Skeletal muscle satellite cell (primary cell): ENCODE results near the gene ANTKMT.
"Not testable (repeated sequence)": the region's sequence is repeated elsewhere in the genome, so short reads cannot be mapped to it uniquely, and the experiment has no call there.

Experiments used
- H3K27me3 ChIP-seq: 2 replicates; pipeline ENCODE4 v1.7.0; 2013; ENCODE audit warnings: low read length; ENCODE audit not compliant: control insufficient read depth, insufficient read depth
- H3K36me3 ChIP-seq: 2 replicates; pipeline ENCODE4 v1.7.0; 2013; ENCODE audit warnings: mild to moderate bottlenecking, control low read depth, low read length; ENCODE audit not compliant: insufficient read depth
- H3K4me1 ChIP-seq: 2 replicates; pipeline ENCODE4 v1.7.0; 2013; ENCODE audit warnings: low read length; ENCODE audit not compliant: control insufficient read depth, insufficient read depth
- H3K4me2 ChIP-seq: 2 replicates; pipeline ENCODE4 v1.7.0; 2013; ENCODE audit warnings: mild to moderate bottlenecking, low read length
- H3K4me3 ChIP-seq: 2 replicates; pipeline ENCODE4 v1.7.0; 2013; ENCODE audit warnings: low read length
- H3K9ac ChIP-seq: 2 replicates; pipeline ENCODE4 v1.7.0; 2013; ENCODE audit warnings: mild to moderate bottlenecking, low read depth, low read length, moderate library complexity
- H3K9me3 ChIP-seq: replicated peaks from 2 replicates; pipeline ENCODE4 v1.7.0; 2013; ENCODE audit warnings: mild to moderate bottlenecking, control low read depth, low read length

Gene ANTKMT

DNA sequence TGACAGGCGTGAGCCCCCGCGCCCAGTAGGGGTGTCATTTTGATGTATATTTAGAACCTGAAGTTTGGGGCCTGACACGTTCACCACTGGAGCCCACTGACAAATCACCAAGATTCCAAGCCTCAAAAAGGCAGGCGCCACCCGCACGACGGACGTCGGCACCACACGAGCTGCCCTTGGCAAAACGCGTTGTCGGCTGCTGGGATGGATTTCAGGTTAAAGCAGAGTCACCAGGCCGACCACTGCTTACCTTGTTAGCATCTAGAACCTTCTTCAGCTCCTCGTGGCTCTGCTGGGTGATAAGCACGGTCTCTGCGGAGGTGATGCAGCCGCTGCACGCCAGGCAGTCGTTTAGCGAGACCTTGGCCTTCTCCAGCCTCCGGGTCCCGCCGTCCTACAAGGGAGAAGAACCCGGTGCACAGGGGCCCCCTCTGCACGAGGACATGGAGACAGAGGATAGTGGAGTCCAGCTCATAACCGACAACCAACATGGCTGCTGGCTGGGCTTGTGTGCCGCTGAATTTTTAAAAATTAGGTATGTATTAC lies 16.1 kb downstream of the ANTKMT start:
- H3K4me1 ChIP-seq = peaks cover 11% of the 10 kb centered on the region
- H3K4me3 ChIP-seq = no peak overlapping the region
- no peak overlapping the region for H3K9ac ChIP-seq
- no peaks in the 10 kb centered on the region for H3K9me3 ChIP-seq
- H3K27me3 ChIP-seq = no peaks in the 10 kb centered on the region
- H3K4me2 ChIP-seq = no peak overlapping the region
- peaks cover 31% of the 10 kb centered on the region for H3K36me3 ChIP-seq

DNA sequence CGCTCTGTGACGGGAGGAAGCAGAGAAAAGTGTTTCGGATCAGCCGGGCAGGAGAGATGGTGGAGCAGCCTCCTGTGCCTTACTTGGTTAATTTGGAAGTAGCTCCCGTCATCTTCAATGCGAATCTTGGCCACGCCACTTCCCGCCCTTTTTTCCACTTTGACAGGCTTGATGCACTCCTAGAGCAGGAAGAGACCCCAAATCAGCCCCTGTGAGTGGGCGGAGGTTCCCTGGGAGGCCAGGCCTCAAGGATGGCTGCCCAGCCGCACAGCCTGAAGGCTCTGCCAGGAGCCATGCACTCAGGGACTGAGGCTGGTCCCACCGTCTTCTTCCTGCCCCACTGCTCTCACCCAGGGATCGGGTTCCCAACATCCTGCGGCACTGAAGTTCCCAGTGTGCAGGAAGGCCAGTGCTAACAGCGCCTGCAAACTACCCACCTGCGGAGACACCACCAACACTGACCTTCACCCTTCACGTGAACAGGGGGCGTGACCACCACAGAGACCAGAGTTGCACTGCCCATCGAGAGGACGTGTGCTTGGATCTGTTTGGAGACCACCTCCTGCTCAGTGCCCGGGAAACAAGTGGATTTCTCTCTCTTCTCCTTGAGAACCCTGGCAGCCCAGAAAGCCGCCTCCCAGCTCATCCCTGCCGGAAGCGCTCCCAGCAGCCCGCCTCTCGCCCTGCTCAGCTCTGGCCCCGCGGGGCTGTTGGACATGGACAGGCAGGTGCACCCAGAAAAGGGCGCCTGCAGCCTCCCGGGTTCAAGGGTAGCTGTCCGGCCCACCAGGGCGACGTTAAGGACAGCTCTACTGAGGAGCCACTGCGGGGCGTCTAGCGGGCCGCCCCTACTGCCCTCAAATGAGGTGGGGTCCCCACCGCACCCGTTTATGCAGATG lies 18.9 kb downstream of the ANTKMT start:
- peak overlapping the region; percentile 98 for H3K4me3 ChIP-seq
- H3K9ac ChIP-seq = peak overlapping the region; percentile 96
- H3K4me1 ChIP-seq = peaks cover 11% of the 10 kb centered on the region
- H3K4me2 ChIP-seq = peak overlapping the region; percentile 91
- H3K27me3 ChIP-seq = no peaks in the 10 kb centered on the region
- H3K36me3 ChIP-seq = peaks cover 15% of the 10 kb centered on the region
- H3K9me3 ChIP-seq = no peaks in the 10 kb centered on the region

DNA sequence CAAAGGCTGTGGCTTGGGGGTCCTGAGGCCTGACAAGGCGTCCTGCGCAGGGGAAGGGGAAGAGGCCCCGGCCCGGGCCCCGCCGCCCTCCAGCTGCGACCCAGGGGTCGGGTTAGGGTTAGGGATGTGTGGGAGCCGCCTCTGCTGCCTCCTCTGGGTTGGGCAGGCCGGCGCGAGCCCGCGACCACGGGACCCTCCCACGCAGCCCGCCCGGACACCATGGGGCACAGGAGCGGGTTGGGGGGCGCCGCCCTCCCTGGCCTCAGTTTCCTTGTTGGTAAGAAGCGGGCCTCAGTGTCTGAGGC lies 19.5 kb downstream of the ANTKMT start:
- peak overlapping the region; percentile 98 for H3K4me3 ChIP-seq
- peaks cover 11% of the 10 kb centered on the region for H3K4me1 ChIP-seq
- peak overlapping the region; percentile 91 for H3K4me2 ChIP-seq
- H3K9ac ChIP-seq = peak overlapping the region; percentile 96
- no peaks in the 10 kb centered on the region for H3K27me3 ChIP-seq
- no peaks in the 10 kb centered on the region for H3K9me3 ChIP-seq
- H3K36me3 ChIP-seq = peaks cover 15% of the 10 kb centered on the region

DNA sequence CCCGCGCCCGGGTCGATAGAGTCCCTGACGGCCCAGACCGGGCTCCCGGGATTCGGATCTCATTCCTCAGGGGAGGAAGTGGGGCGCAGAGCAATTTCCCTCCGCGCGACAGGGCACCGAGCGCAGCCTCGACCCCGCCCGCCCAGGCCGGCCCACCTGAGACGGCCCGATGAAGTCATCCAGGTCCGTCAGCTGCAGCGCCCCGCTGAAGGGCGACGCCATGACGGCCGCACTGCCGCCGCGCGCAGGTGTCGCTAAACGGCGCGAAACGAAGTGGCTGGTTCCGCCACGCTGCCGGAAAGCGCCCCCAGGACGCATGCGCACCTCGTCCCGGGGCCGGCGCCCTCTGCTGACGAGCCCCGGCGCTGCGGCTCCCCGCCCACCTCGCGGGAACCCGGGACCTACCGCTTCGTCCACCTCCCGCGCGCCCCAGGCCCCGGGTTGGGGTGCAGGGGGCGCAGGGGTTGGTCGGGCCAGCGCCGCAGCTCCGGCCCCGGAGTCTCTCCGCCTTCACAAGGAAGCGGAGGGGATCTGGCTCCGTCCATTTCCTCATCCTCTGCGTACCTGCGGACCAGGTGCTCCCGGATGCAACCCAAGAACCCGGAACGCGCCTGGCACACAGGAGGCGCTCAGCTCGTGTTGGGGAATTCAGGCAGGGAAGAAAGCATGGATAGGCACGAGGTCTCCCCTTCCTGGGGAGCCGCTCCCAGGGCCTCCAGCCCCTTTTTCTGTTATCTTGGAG lies 20.0 kb downstream of the ANTKMT start, which contains the start of gene CIAO3:
TSS of gene CIAO3 (minus strand) at position 234 of the 742 bp plus-strand sequence. CDS start at position 222, 12 bp downstream.
- peaks cover 11% of the 10 kb centered on the region for H3K4me1 ChIP-seq
- peaks cover 15% of the 10 kb centered on the region for H3K36me3 ChIP-seq
- H3K4me2 ChIP-seq = peak within 1 kb of the TSS; percentile 91
- H3K4me3 ChIP-seq = peak within 1 kb of the TSS; percentile 98
- no peaks in the 10 kb centered on the region for H3K9me3 ChIP-seq
- H3K27me3 ChIP-seq = no peaks in the 10 kb centered on the region
- peak within 1 kb of the TSS; percentile 96 for H3K9ac ChIP-seq

DNA sequence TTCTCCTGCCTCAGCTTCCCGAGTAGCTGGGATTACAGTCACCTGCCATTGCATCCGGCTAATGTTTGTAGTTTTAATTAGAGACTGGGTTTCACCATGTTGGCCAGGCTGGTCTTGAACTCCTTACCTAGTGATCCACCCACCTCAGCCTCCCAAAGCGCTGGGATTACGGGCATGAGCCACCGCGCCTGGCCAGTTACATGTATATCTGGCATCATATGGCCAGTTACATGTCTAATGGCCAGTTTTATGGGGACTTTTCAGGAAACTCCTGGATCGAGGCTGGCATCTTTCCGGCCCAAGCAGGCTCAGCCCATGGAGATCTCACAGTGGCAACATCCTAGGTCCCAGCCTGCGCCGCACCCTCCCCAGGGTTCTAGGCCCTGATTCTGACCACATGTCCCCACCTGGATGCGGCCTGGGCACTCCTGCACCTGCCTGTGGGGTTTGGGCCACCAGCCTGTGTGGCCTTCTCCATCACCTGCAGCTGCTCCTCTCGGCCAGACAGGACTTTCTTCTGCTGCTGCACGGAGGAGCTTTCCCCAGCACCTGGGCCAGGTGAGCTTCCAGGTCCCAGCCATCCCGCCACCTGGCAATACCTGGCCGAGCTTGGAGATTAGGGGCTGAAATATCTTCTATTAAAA lies 21.2 kb downstream of the ANTKMT start:
- Histone ChIP-seq H3K4me2 (no peak overlapping the region), H3K27me3 (no peaks in the 10 kb centered on the region), H3K9me3 (no peaks in the 10 kb centered on the region), H3K4me3 (no peak overlapping the region), H3K9ac (no peak overlapping the region), H3K4me1 (peaks cover 11% of the 10 kb centered on the region), H3K36me3 (peaks cover 9% of the 10 kb centered on the region)

DNA sequence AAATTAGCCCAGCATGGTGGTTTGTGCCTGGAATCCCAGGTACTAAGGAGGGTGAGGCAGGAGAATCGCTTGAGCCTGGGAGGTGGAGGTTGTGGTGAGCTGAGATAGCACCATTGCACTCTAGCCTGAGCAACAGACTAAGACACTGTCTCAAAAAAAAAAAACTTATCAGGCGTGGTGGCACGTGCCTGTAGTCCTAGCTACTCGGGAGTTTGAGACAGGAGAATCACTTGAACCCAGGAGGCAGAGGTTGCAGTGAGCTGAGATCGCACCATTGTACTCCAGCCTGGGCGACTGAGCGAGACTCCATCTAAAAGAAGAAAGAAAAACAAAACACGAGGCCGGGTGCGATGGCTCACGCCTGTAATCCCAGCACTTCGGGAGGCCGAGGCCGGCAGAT lies 21.9 kb downstream of the ANTKMT start:
- H3K36me3 ChIP-seq, H3K4me3 ChIP-seq, H3K4me2 ChIP-seq, H3K9ac ChIP-seq, H3K27me3 ChIP-seq, H3K9me3 ChIP-seq: not testable (repeated sequence)
- peaks cover 11% of the 10 kb centered on the region for H3K4me1 ChIP-seq

DNA sequence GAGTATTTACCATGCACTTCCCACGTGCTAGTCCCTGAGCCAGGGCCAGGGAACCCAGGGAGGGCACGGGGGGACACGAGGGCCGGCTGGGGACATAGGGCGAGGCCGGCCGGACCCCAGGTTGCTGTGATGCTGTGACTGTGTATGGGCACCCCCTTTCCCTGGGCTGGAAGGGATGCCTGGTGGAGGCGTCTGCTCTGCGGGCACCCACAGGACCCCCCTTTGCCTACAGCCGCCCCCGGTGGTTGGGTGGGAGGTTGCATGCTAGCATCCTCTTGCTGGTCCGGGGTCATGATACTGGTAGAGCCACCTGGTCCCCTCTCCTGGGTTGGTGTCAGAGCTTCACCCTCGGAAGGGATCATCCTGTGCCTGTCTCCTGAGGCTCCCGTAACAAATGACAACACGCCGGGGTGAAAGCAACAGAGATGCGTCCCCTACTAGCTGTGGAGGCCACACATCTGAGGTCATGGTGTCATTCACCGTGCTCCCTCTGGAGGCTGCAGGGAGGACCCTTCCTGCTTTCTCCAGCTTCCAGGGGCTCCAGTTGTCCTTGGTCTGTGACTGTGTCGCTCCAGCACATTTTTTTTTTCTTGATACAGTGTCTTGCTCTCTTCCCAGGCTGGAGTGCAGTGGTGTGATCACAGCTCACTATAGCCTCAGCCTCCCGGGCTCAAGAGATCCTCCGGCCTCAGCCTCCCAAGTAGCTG lies 23.0 kb downstream of the ANTKMT start:
- H3K4me1 ChIP-seq = peaks cover 11% of the 10 kb centered on the region
- no peak overlapping the region for H3K9ac ChIP-seq
- H3K9me3 ChIP-seq = no peaks in the 10 kb centered on the region
- no peaks in the 10 kb centered on the region for H3K36me3 ChIP-seq
- H3K4me3 ChIP-seq = no peak overlapping the region
- no peak overlapping the region for H3K4me2 ChIP-seq
- no peaks in the 10 kb centered on the region for H3K27me3 ChIP-seq

DNA sequence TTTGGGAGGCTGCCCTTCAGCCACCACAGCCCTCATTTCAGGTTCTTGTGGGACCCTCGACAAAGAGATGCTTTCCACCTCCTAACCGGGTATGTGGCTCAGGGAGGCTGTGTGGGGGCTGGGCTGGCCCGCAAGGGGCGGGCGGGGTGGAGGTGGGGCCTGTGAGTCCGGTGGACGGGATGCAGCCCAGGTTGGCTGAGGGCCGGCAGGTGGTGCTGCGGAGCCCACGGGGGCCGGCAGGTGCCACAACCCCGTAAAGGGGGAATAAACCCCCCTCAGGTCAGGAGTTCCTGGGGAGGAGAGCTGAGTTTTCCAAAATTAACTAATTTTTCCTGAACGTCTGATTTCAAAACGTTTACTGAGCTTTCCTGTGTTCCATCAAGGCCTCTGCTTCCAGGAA lies 24.8 kb downstream of the ANTKMT start:
- Histone ChIP-seq H3K36me3 (no peaks in the 10 kb centered on the region), H3K4me3 (no peak overlapping the region), H3K9ac (no peak overlapping the region), H3K27me3 (peaks cover 4% of the 10 kb centered on the region), H3K4me2 (no peak overlapping the region), H3K4me1 (peaks cover 4% of the 10 kb centered on the region), H3K9me3 (no peaks in the 10 kb centered on the region)

DNA sequence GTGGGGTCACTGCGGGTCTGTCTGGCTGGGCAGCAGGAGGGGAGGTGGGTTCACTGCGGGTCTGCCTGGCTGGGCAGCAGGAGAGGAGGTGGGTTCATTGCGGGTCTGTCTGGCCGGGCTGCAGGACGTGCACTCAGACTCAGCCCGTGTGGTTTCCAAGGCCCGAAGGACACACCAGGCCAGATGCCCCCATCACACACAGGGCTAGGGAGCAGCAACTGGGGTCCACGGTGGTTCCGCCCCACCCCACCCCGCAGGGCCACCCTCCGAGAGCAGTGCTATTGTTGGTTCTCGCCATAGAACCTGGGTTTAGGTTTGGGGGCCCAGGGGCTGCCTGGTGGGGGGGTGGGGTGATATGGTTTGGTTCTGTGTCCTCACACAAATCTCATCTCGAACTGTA lies 25.7 kb downstream of the ANTKMT start:
- Histone ChIP-seq H3K9me3 (no peaks in the 10 kb centered on the region), H3K4me2 (no peak overlapping the region), H3K4me3 (no peak overlapping the region), H3K36me3 (no peaks in the 10 kb centered on the region), H3K4me1 (no peaks in the 10 kb centered on the region), H3K27me3 (peaks cover 11% of the 10 kb centered on the region), H3K9ac (no peak overlapping the region)

DNA sequence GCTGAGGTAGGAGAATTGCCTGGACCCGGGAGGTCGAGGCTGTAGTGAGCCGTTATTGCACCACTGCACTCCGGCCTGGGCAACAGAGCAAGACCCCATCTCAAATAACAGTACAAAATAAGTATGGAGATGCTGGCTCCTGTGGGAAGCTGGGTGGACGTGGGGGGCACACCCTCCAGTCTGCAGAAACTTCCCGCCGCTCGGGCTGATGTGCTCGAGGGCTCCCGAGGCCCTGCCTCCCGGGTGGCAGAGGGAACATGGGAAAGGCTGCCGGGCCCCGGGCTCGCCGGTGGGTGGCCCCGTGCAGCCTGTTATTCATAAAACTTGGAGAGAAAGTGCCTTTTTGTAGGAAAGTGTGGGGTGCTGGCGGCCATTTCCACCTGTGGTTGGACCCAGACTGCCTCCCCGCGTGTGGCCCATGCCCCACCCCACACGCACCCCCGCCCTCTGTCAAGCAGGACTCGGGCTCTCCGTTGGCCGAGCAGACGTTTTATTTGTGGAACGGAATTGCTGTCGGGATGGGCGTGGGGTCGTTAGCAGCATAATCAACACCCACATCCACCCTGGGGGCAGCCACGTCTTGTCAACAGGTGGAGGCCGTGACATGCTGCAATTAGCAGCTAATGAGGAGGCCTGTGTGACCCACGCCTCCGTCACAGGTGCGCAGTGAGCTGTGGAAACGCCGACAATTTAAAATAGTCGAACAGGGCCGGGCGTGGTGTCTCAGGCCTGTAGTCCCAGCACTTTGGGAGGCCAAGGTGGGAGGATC lies 27.2 kb downstream of the ANTKMT start:
- no peaks in the 10 kb centered on the region for H3K9me3 ChIP-seq

More for the DNA sequence above, 27.2 kb downstream of the ANTKMT start:
- Histone ChIP-seq H3K36me3 (no peaks in the 10 kb centered on the region), H3K27me3 (peaks cover 24% of the 10 kb centered on the region), H3K4me2 (no peak overlapping the region), H3K4me3 (no peak overlapping the region), H3K4me1 (no peaks in the 10 kb centered on the region), H3K9ac (no peak overlapping the region)
